Vagina (tissue), 2 donors: ENCODE data around the gene ANKRD13C.

ENCODE experiments used
- CTCF ChIP-seq, 3 experiments: fragments of 450-650 bp in 2 of 3; fragments of 200-600 bp in 1 of 3; sonication (generic) in 1 of 3; IDR thresholded peaks; one replicate each; pipeline ENCODE4 v1.5.1; 2017 to 2019; ENCODE audit warnings: antibody characterized with exemption in 3 of 3, mild to moderate bottlenecking in 2 of 3, moderate library complexity in 2 of 3
- POLR2A ChIP-seq, 2 donors: fragments of 450-650 bp; IDR thresholded peaks; one replicate each; pipeline ENCODE4 v1.6.1; 2017; ENCODE audit warnings: antibody characterized with exemption in 2 of 2, mild to moderate bottlenecking in 2 of 2, moderate library complexity in 2 of 2

- no peak for TF ChIP-seq CTCF (IDR thresholded peaks at IDR 0.05)
- no peak for TF ChIP-seq POLR2A (IDR thresholded peaks at IDR 0.05)
These were observed 42.5 kb upstream of the ANKRD13C start for GRCh38 chr1:70397013-70397412.
